Measurements from ENCODE around the gene KLHDC7B.

KLHDC7B gene

GRCh38 chr22:50576806-50577696, 31.4 kb downstream of the KLHDC7B start:
- peaks cover 9% of the 10 kb centered on the region for H3K36me3 Mint-ChIP-seq (ENCODE audit: low read depth)

GRCh38 chr22:50577697-50577986, 31.9 kb downstream of the KLHDC7B start:
- Mint-ChIP-seq H3K4me1 (ENCODE audit: low read depth) (peaks cover 14% of the 10 kb centered on the region), H3K27me3 (ENCODE audit: low read depth) (no peaks in the 10 kb centered on the region), H3K4me3 (no peak overlapping the region), H3K27ac (peak overlapping the region; percentile 71), H3K36me3 (ENCODE audit: low read depth) (peaks cover 9% of the 10 kb centered on the region), H3K9me3 (no peaks in the 10 kb centered on the region)

More at GRCh38 chr22:50576806-50577696, 31.4 kb downstream of the KLHDC7B start:
- Mint-ChIP-seq H3K4me3 (no peak overlapping the region), H3K4me1 (ENCODE audit: low read depth) (peaks cover 14% of the 10 kb centered on the region), H3K9me3 (no peaks in the 10 kb centered on the region), H3K27me3 (ENCODE audit: low read depth) (no peaks in the 10 kb centered on the region), H3K27ac (peak overlapping the region; percentile 71)

GRCh38 chr22:50577987-50578775, 32.5 kb downstream of the KLHDC7B start, which contains the start of gene CPT1B:
TSS of gene CPT1B (minus strand) at chr22:50578427. CDS start at chr22:50577915, 512 bp downstream.
- Mint-ChIP-seq H3K27ac (peak within 1 kb of the TSS; percentile 71), H3K4me3 (no peak within 1 kb of the TSS), H3K4me1 (ENCODE audit: low read depth) (peaks cover 14% of the 10 kb centered on the region), H3K9me3 (no peaks in the 10 kb centered on the region), H3K36me3 (ENCODE audit: low read depth) (peaks cover 9% of the 10 kb centered on the region), H3K27me3 (ENCODE audit: low read depth) (no peaks in the 10 kb centered on the region)

GRCh38 chr22:50578776-50579310, 33.1 kb downstream of the KLHDC7B start:
- no peak overlapping the region for H3K27ac Mint-ChIP-seq
- H3K4me3 Mint-ChIP-seq = no peak overlapping the region
- peaks cover 9% of the 10 kb centered on the region for H3K36me3 Mint-ChIP-seq (ENCODE audit: low read depth)
- peaks cover 19% of the 10 kb centered on the region for H3K4me1 Mint-ChIP-seq (ENCODE audit: low read depth)
- no peaks in the 10 kb centered on the region for H3K27me3 Mint-ChIP-seq (ENCODE audit: low read depth)
- no peaks in the 10 kb centered on the region for H3K9me3 Mint-ChIP-seq

GRCh38 chr22:50579752-50580151, 34.1 kb downstream of the KLHDC7B start:
- H3K27me3 Mint-ChIP-seq (ENCODE audit: low read depth) = no peaks in the 10 kb centered on the region
- H3K9me3 Mint-ChIP-seq = no peaks in the 10 kb centered on the region
- H3K27ac Mint-ChIP-seq = no peak overlapping the region

GRCh38 chr22:50581031-50581949, 35.6 kb downstream of the KLHDC7B start:
- peaks cover 9% of the 10 kb centered on the region for H3K36me3 Mint-ChIP-seq (ENCODE audit: low read depth)
- peaks cover 19% of the 10 kb centered on the region for H3K4me1 Mint-ChIP-seq (ENCODE audit: low read depth)
- H3K4me3 Mint-ChIP-seq = peak overlapping the region; percentile 82
- no peaks in the 10 kb centered on the region for H3K9me3 Mint-ChIP-seq
- no peaks in the 10 kb centered on the region for H3K27me3 Mint-ChIP-seq (ENCODE audit: low read depth)
- peak overlapping the region; percentile 81 for H3K27ac Mint-ChIP-seq

More at GRCh38 chr22:50579752-50580151, 34.1 kb downstream of the KLHDC7B start:
- Mint-ChIP-seq H3K36me3 (ENCODE audit: low read depth) (peaks cover 9% of the 10 kb centered on the region), H3K4me1 (ENCODE audit: low read depth) (peaks cover 19% of the 10 kb centered on the region), H3K4me3 (no peak overlapping the region)

- Mint-ChIP-seq H3K4me1 (ENCODE audit: low read depth) (peaks cover 19% of the 10 kb centered on the region), H3K4me3 (peak overlapping the region; percentile 87), H3K27ac (peak overlapping the region; percentile 96), H3K36me3 (ENCODE audit: low read depth) (peaks cover 9% of the 10 kb centered on the region), H3K9me3 (no peaks in the 10 kb centered on the region), H3K27me3 (ENCODE audit: low read depth) (no peaks in the 10 kb centered on the region)
Measured at GRCh38 chr22:50581950-50582492, 36.3 kb downstream of the KLHDC7B start.

GRCh38 chr22:50582493-50583293, 37.0 kb downstream of the KLHDC7B start, which contains the start of gene CHKB:
TSS of gene CHKB (minus strand) at chr22:50582849. CDS start at chr22:50582781, 68 bp downstream.
- no peaks in the 10 kb centered on the region for H3K27me3 Mint-ChIP-seq (ENCODE audit: low read depth)
- peak within 1 kb of the TSS; percentile 87 for H3K4me3 Mint-ChIP-seq
- H3K27ac Mint-ChIP-seq = peak within 1 kb of the TSS; percentile 96
- H3K4me1 Mint-ChIP-seq (ENCODE audit: low read depth) = peaks cover 16% of the 10 kb centered on the region
- H3K36me3 Mint-ChIP-seq (ENCODE audit: low read depth) = peaks cover 9% of the 10 kb centered on the region
- H3K9me3 Mint-ChIP-seq = no peaks in the 10 kb centered on the region

- H3K4me1 Mint-ChIP-seq (ENCODE audit: low read depth) = peaks cover 16% of the 10 kb centered on the region
- no peaks in the 10 kb centered on the region for H3K27me3 Mint-ChIP-seq (ENCODE audit: low read depth)
- peak overlapping the region; percentile 87 for H3K4me3 Mint-ChIP-seq
- H3K27ac Mint-ChIP-seq = peak overlapping the region; percentile 61
- H3K36me3 Mint-ChIP-seq (ENCODE audit: low read depth) = peaks cover 9% of the 10 kb centered on the region
- H3K9me3 Mint-ChIP-seq = no peaks in the 10 kb centered on the region
Measured at GRCh38 chr22:50583294-50583861, 37.7 kb downstream of the KLHDC7B start.

- Mint-ChIP-seq H3K9me3 (no peaks in the 10 kb centered on the region), H3K4me1 (ENCODE audit: low read depth) (peaks cover 16% of the 10 kb centered on the region), H3K36me3 (ENCODE audit: low read depth) (peaks cover 9% of the 10 kb centered on the region), H3K27ac (no peak overlapping the region), H3K27me3 (ENCODE audit: low read depth) (no peaks in the 10 kb centered on the region), H3K4me3 (peak overlapping the region; percentile 87)
Measured at GRCh38 chr22:50584106-50585096, 38.7 kb downstream of the KLHDC7B start.

- Mint-ChIP-seq H3K9me3 (no peaks in the 10 kb centered on the region), H3K27ac (no peak overlapping the region)
Measured at GRCh38 chr22:50585238-50585637, 39.5 kb downstream of the KLHDC7B start.

GRCh38 chr22:50585781-50586180, 40.1 kb downstream of the KLHDC7B start:
- Mint-ChIP-seq H3K36me3 (ENCODE audit: low read depth) (no peaks in the 10 kb centered on the region), H3K27me3 (ENCODE audit: low read depth) (peaks cover 13% of the 10 kb centered on the region), H3K4me1 (ENCODE audit: low read depth) (peaks cover 5% of the 10 kb centered on the region), H3K4me3 (no peak overlapping the region), H3K9me3 (no peaks in the 10 kb centered on the region), H3K27ac (no peak overlapping the region)

More at GRCh38 chr22:50585238-50585637, 39.5 kb downstream of the KLHDC7B start:
- peaks cover 7% of the 10 kb centered on the region for H3K27me3 Mint-ChIP-seq (ENCODE audit: low read depth)
- H3K36me3 Mint-ChIP-seq (ENCODE audit: low read depth) = peaks cover under 1% of the 10 kb centered on the region
- no peak overlapping the region for H3K4me3 Mint-ChIP-seq
- H3K4me1 Mint-ChIP-seq (ENCODE audit: low read depth) = peaks cover 9% of the 10 kb centered on the region

Data from T-helper 1 cell treated with Interleukin-12 subunit alpha and Interleukin-12 subunit beta and Interleukin-4 antibody, amounts not matched to agents 30 μg/mL and 1 μg/mL, for 36 hours (primary cell).